ENCODE results near the gene BICD1. TPM values are rescaled to one million over a fixed set of nuclear protein-coding genes. Genes with fewer than 3 reads are reported as not detected.

BICD1 gene
- total and polyA plus RNA-seq, 7 donors: 0.60 to 16.0 (median 9.4) TPM

- no peak for DNase-seq
- intact Hi-C loops (cut with DNase I): no loop called here
- H3K27me3 ChIP-seq: no peaks in the 10 kb centered on the region
- WGBS, 2 donors: 81 to 89% methylated on average over 1 of the region's 1 CpG
- H3K4me1 ChIP-seq: no peaks in the 10 kb centered on the region
- no peak overlapping the region for H3K4me3 ChIP-seq
- TF ChIP-seq POLR2A (IDR thresholded peaks at IDR 0.05) (no peak), EP300 (IDR thresholded peaks at IDR 0.05) (no peak), CTCF (IDR thresholded peaks at IDR 0.05) (no peak), POLR2AphosphoS5 (IDR thresholded peaks at IDR 0.05) (no peak)
- H3K36me3 ChIP-seq: no peaks in the 10 kb centered on the region
- H3K9me3 ChIP-seq: no peaks in the 10 kb centered on the region
- H3K27ac ChIP-seq: no peak overlapping the region
Measured at GRCh38 chr12:32261638-32262037, 155.0 kb downstream of the BICD1 start.

- DNase-seq: no peak
- H3K9me3 ChIP-seq: no peaks in the 10 kb centered on the region
- intact Hi-C loops (cut with DNase I): no loop called here
- 22 to 23% methylated on average over 5 of the region's 5 CpGs for WGBS, 2 donors
- peak overlapping the region in 1 of 4 donors; percentile 27 for H3K27ac ChIP-seq
- TF ChIP-seq POLR2AphosphoS5 (IDR thresholded peaks at IDR 0.05) (peak in 2 of 4 donors; percentile 10 to 42), EP300 (IDR thresholded peaks at IDR 0.05) (no peak), POLR2A (IDR thresholded peaks at IDR 0.05) (no peak), CTCF (IDR thresholded peaks at IDR 0.05) (no peak)
- H3K4me3 ChIP-seq: no peak overlapping the region
- no peaks in the 10 kb centered on the region for H3K27me3 ChIP-seq
- H3K36me3 ChIP-seq: no peaks in the 10 kb centered on the region
- no peaks in the 10 kb centered on the region for H3K4me1 ChIP-seq
Measured at GRCh38 chr12:32264961-32265360, 158.3 kb downstream of the BICD1 start.

GRCh38 chr12:32265456-32265855, 158.8 kb downstream of the BICD1 start:
- intact Hi-C loops (cut with DNase I): no loop called here

GRCh38 chr12:32265951-32266350, 159.3 kb downstream of the BICD1 start:
- Histone ChIP-seq H3K4me1 (peaks cover 0 to 4% (median 2%) of the 10 kb centered on the region in 4 donors), H3K27ac (no peak overlapping the region), H3K27me3 (no peaks in the 10 kb centered on the region), H3K9me3 (no peaks in the 10 kb centered on the region), H3K4me3 (no peak overlapping the region), H3K36me3 (no peaks in the 10 kb centered on the region)
- intact Hi-C loops (cut with DNase I): no loop called here
- DNase-seq: no peak
- TF ChIP-seq EP300 (IDR thresholded peaks at IDR 0.05) (no peak), POLR2A (IDR thresholded peaks at IDR 0.05) (no peak), CTCF (IDR thresholded peaks at IDR 0.05) (no peak), POLR2AphosphoS5 (IDR thresholded peaks at IDR 0.05) (no peak)
- WGBS, 2 donors: 54 to 72% methylated on average over 3 of the region's 3 CpGs

More at GRCh38 chr12:32265456-32265855, 158.8 kb downstream of the BICD1 start:
- Histone ChIP-seq H3K4me1 (no peaks in the 10 kb centered on the region), H3K36me3 (no peaks in the 10 kb centered on the region), H3K9me3 (no peaks in the 10 kb centered on the region), H3K27ac (peak overlapping the region in 2 of 4 donors; percentile 18 to 27), H3K4me3 (no peak overlapping the region), H3K27me3 (no peaks in the 10 kb centered on the region)
- no peak for DNase-seq
- WGBS, 2 donors: 63 to 84% methylated on average over 7 of the region's 7 CpGs
- TF ChIP-seq POLR2AphosphoS5 (IDR thresholded peaks at IDR 0.05) (no peak), EP300 (IDR thresholded peaks at IDR 0.05) (no peak), CTCF (IDR thresholded peaks at IDR 0.05) (no peak), POLR2A (IDR thresholded peaks at IDR 0.05) (no peak)

- Histone ChIP-seq H3K27ac (no peak overlapping the region), H3K4me1 (peaks cover 0 to 12% (median 10%) of the 10 kb centered on the region in 4 donors), H3K27me3 (no peaks in the 10 kb centered on the region), H3K4me3 (no peak overlapping the region), H3K9me3 (no peaks in the 10 kb centered on the region), H3K36me3 (no peaks in the 10 kb centered on the region)
- WGBS, 2 donors: 91 to 95% methylated on average over 5 of the region's 5 CpGs
- DNase-seq: no peak
- TF ChIP-seq EP300 (IDR thresholded peaks at IDR 0.05): no peak
- no peak for TF ChIP-seq POLR2A (IDR thresholded peaks at IDR 0.05)
- TF ChIP-seq CTCF (IDR thresholded peaks at IDR 0.05): no peak
- intact Hi-C loops (cut with DNase I): no loop called here
Measured at GRCh38 chr12:32266756-32267155, 160.1 kb downstream of the BICD1 start.
